CD4-positive, alpha-beta T cell treated with Interleukin-17A for 1 hour (primary cell): Measurements from ENCODE around the gene FER1L5.

Experiments used
- DNase-seq: peaks from one replicate; pipeline ENCODE4 v3.0.0-alpha.2; 2020

The FER1L5 gene

GRCh38 chr2:96683972-96684820 lies 41.6 kb downstream of the FER1L5 start:
- no peak for DNase-seq

- no peak for DNase-seq
These were observed 42.5 kb downstream of the FER1L5 start for GRCh38 chr2:96684883-96685576.

- no peak for DNase-seq
These were observed 43.3 kb downstream of the FER1L5 start for GRCh38 chr2:96685577-96686459.

- no peak for DNase-seq
These were observed 44.7 kb downstream of the FER1L5 start for GRCh38 chr2:96687266-96687665.

- no peak for DNase-seq
These were observed 45.4 kb downstream of the FER1L5 start for GRCh38 chr2:96687711-96688640.

GRCh38 chr2:96688649-96689430 lies 46.3 kb downstream of the FER1L5 start:
- no peak for DNase-seq

- no peak for DNase-seq
These were observed 46.9 kb downstream of the FER1L5 start for GRCh38 chr2:96689431-96689991.

GRCh38 chr2:96690306-96691021 lies 47.9 kb downstream of the FER1L5 start:
- DNase-seq, result no peak

GRCh38 chr2:96691022-96691612 lies 48.6 kb downstream of the FER1L5 start:
- no peak for DNase-seq

GRCh38 chr2:96692094-96692971 lies 49.8 kb downstream of the FER1L5 start:
- DNase-seq, result no peak

- no peak for DNase-seq
These were observed 51.0 kb downstream of the FER1L5 start for GRCh38 chr2:96693286-96694200.

- DNase-seq, result no peak
These were observed 51.7 kb downstream of the FER1L5 start for GRCh38 chr2:96694279-96694678.

- DNase-seq, result no peak
These were observed 52.4 kb downstream of the FER1L5 start for GRCh38 chr2:96694816-96695455.

- DNase-seq, result no peak
These were observed 53.0 kb downstream of the FER1L5 start for GRCh38 chr2:96695602-96696001.

GRCh38 chr2:96697476-96697875 lies 54.9 kb downstream of the FER1L5 start:
- no peak for DNase-seq

GRCh38 chr2:96698221-96698861 lies 55.8 kb downstream of the FER1L5 start:
- no peak for DNase-seq

GRCh38 chr2:96699021-96699420 lies 56.5 kb downstream of the FER1L5 start:
- no peak for DNase-seq
